ENCODE results near the gene DUSP19. TPM values are rescaled to one million over a fixed set of nuclear protein-coding genes. Genes with fewer than 3 reads are reported as not detected.

Gene DUSP19
- total and polyA plus RNA-seq, 8 donors: 4.1 to 7.0 (median 5.6) TPM

DNA sequence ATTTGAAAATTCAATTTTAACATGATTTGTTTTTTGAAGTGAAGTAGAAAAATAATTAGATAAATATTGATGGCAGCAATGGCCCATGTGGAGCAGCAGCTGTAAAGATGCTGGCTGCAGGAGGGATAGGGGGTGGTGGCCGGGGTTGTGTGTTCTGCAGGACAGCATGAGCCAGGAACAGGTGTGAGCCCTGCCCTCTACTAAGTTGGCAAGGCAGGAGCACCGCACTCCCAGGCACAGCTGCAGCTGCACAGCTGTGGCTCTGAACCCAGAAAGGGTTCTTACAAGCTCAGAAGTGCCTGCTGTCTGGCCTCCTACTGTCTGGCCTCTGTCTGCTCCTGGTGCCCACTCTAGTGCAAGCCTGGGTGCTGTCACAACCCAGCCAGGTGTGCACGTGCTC, 10.0 kb upstream of the DUSP19 start:
- Histone ChIP-seq H3K27me3 (peaks cover 0 to 6% of the 10 kb centered on the region in 2 donors), H3K4me1 (no peaks in the 10 kb centered on the region), H3K4me3 (no peak overlapping the region), H3K9me3 (peaks cover 0 to 4% of the 10 kb centered on the region in 2 donors), H3K36me3 (no peaks in the 10 kb centered on the region), H3K27ac (no peak overlapping the region)
- no peak for DNase-seq
- TF ChIP-seq, protein P1, sequence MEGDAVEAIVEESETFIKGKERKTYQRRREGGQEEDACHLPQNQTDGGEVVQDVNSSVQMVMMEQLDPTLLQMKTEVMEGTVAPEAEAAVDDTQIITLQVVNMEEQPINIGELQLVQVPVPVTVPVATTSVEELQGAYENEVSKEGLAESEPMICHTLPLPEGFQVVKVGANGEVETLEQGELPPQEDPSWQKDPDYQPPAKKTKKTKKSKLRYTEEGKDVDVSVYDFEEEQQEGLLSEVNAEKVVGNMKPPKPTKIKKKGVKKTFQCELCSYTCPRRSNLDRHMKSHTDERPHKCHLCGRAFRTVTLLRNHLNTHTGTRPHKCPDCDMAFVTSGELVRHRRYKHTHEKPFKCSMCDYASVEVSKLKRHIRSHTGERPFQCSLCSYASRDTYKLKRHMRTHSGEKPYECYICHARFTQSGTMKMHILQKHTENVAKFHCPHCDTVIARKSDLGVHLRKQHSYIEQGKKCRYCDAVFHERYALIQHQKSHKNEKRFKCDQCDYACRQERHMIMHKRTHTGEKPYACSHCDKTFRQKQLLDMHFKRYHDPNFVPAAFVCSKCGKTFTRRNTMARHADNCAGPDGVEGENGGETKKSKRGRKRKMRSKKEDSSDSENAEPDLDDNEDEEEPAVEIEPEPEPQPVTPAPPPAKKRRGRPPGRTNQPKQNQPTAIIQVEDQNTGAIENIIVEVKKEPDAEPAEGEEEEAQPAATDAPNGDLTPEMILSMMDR (IDR thresholded peaks at IDR 0.05): no peak
- ATAC-seq: no peak
- intact Hi-C loops (cut with DNase I): no loop called here

- Histone ChIP-seq H3K36me3 (no peaks in the 10 kb centered on the region), H3K9me3 (peaks cover 0 to 4% of the 10 kb centered on the region in 2 donors), H3K27ac (no peak overlapping the region), H3K4me3 (no peak overlapping the region), H3K27me3 (peaks cover 0 to 6% of the 10 kb centered on the region in 2 donors), H3K4me1 (no peaks in the 10 kb centered on the region)
- DNase-seq (no peak), ATAC-seq (no peak)
- intact Hi-C loops (cut with DNase I): no loop called here
- TF ChIP-seq, protein P1 (IDR thresholded peaks at IDR 0.05): no peak
Measured at GRCh38 chr2:183069174-183069573, 9.4 kb upstream of the DUSP19 start.

- peak in 2 of 4 donors; percentile 17 to 68 for DNase-seq
- Histone ChIP-seq H3K4me3 (no peak overlapping the region), H3K27ac (no peak overlapping the region), H3K9me3 (peaks cover 0 to 4% of the 10 kb centered on the region in 2 donors), H3K4me1 (no peaks in the 10 kb centered on the region), H3K27me3 (no peaks in the 10 kb centered on the region), H3K36me3 (no peaks in the 10 kb centered on the region)
- intact Hi-C loops (cut with DNase I): no loop called here
- ATAC-seq: peak; percentile 46
- TF ChIP-seq, protein P1 (IDR thresholded peaks at IDR 0.05): peak; percentile 46 to 52
Measured at GRCh38 chr2:183070942-183071844, 7.4 kb upstream of the DUSP19 start.

DNA sequence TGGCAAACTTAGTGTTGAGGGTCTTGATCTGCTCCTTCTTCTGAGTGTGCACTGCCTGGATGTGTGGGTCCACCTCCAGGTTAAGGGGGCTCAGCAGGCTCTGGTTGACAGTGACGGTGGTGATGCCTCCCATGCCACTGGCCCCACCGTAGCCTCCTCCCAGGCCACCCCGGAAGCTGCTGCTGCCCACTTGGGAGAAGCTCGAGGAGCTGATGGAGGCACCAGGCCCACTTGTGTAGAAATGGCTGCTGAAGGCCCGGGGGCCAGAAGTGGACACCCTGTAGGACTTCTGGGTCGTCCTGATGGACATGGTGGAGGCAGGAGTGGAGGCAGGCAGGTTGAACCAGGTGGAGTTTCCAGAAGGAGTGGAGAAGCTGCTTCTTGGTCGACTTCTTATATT, 6.4 kb upstream of the DUSP19 start:
- Histone ChIP-seq H3K36me3 (no peaks in the 10 kb centered on the region), H3K4me3 (no peak overlapping the region), H3K4me1 (no peaks in the 10 kb centered on the region), H3K27ac (no peak overlapping the region), H3K27me3 (peaks cover 0 to 4% of the 10 kb centered on the region in 2 donors), H3K9me3 (peaks cover 0 to 4% of the 10 kb centered on the region in 2 donors)
- TF ChIP-seq, protein P1 (IDR thresholded peaks at IDR 0.05): no peak
- ATAC-seq (no peak), DNase-seq (no peak)
- intact Hi-C loops (cut with DNase I): no loop called here

- no peaks in the 10 kb centered on the region for H3K9me3 ChIP-seq
- intact Hi-C loops (cut with DNase I): no loop called here
Measured at GRCh38 chr2:183078163-183078463, 434 bp upstream of the DUSP19 start.

More at GRCh38 chr2:183078163-183078463, 434 bp upstream of the DUSP19 start:
- Histone ChIP-seq H3K4me1 (peaks cover 0 to 15% of the 10 kb centered on the region in 2 donors), H3K4me3 (peak overlapping the region; percentile 51 to 59), H3K27ac (peak overlapping the region; percentile 84 to 88), H3K27me3 (peaks cover 0 to 6% of the 10 kb centered on the region in 2 donors), H3K36me3 (no peaks in the 10 kb centered on the region)
- DNase-seq: no peak
- peak; percentile 79 for ATAC-seq
- TF ChIP-seq, protein P1 (IDR thresholded peaks at IDR 0.05): no peak

Measured in left lung (tissue), 10 donors.